ENCODE measurements around the gene POLR2H.
A peak's percentile ranks its signal among the peaks of the same experiment; 100 is the strongest.

The POLR2H gene

GRCh38 chr3:184361532-184361931, at the start of gene POLR2H, which contains the start of gene CLCN2:
Gene POLR2H, plus strand, starts transcription at chr3:184361710. Its CDS starts 1,783 bp downstream, at chr3:184363493.
Gene CLCN2, minus strand, starts transcription at chr3:184361605. Its CDS starts 126 bp downstream, at chr3:184361479.
- TF ChIP-seq CTCF (IDR thresholded peaks at IDR 0.05) = no peak
- Histone ChIP-seq H3K27ac (peak within 1 kb of the TSS; percentile 92 to 100), H3K4me3 (peak within 1 kb of the TSS; percentile 77)
- no peak for DNase-seq (ENCODE audit: low spot score)

- Histone ChIP-seq H3K4me3 (peak within 1 kb of the TSS; percentile 79), H3K27ac (peak within 1 kb of the TSS; percentile 96 to 99)
- TF ChIP-seq CTCF (IDR thresholded peaks at IDR 0.05) = no peak
- DNase-seq (ENCODE audit: low spot score) = peak; percentile 95
Measured at GRCh38 chr3:184314363-184314699, 47.2 kb upstream of the POLR2H start, which contains the start of gene EIF4G1. Gene EIF4G1, plus strand, starts transcription at chr3:184314606. Its CDS starts 1,191 bp downstream, at chr3:184315797.

GRCh38 chr3:184314700-184315542, 46.6 kb upstream of the POLR2H start:
- H3K4me3 ChIP-seq = peak overlapping the region; percentile 79
- DNase-seq (ENCODE audit: low spot score) = peak; percentile 88
- H3K27ac ChIP-seq = peak overlapping the region; percentile 96 to 99
- no peak for TF ChIP-seq CTCF (IDR thresholded peaks at IDR 0.05)

GRCh38 chr3:184315543-184315867, 46.0 kb upstream of the POLR2H start:
- Histone ChIP-seq H3K27ac (peak overlapping the region; percentile 96 to 99), H3K4me3 (peak overlapping the region; percentile 79)
- no peak for TF ChIP-seq CTCF (IDR thresholded peaks at IDR 0.05)
- DNase-seq (ENCODE audit: low spot score) = no peak

GRCh38 chr3:184315871-184316661, 45.4 kb upstream of the POLR2H start:
- DNase-seq (ENCODE audit: low spot score) = no peak
- peak overlapping the region; percentile 79 for H3K4me3 ChIP-seq
- TF ChIP-seq CTCF (IDR thresholded peaks at IDR 0.05) = no peak
- H3K27ac ChIP-seq = peak overlapping the region; percentile 96 to 99

GRCh38 chr3:184316792-184317191, 44.7 kb upstream of the POLR2H start:
- Histone ChIP-seq H3K27ac (peak overlapping the region in 1 of 2 donors; percentile 27), H3K4me3 (peak overlapping the region; percentile 79)
- no peak for TF ChIP-seq CTCF (IDR thresholded peaks at IDR 0.05)
- DNase-seq (ENCODE audit: low spot score) = no peak

Measured in coronary artery (tissue), 2 donors.